A549 (cell line): ENCODE results near the gene GNLY.

Experiments
- CEBPB ChIP-seq, 2 experiments: fragments of >200 bp in 1 of 2; sonication (Bioruptor Twin) in 1 of 2; formaldehyde crosslinking in 1 of 2; IDR thresholded peaks; 2 replicates each; pipeline ENCODE4 v1.6.1; 2012 to 2016
- CTCF ChIP-seq: fragments of >200 bp; sonication (Bioruptor Twin); formaldehyde crosslinking; IDR thresholded peaks from 3 replicates; pipeline ENCODE4 v1.5.1; 2016
- EP300 ChIP-seq, 2 experiments: fragments of >200 bp; sonication (Bioruptor Twin); formaldehyde crosslinking; IDR thresholded peaks; 2 replicates in 1 of 2; 3 replicates in 1 of 2; pipeline ENCODE4 v1.6.1; 2016 to 2017
- FOSL2 ChIP-seq, 2 experiments: fragments of 450-650 bp in 1 of 2; fragments of >200 bp in 1 of 2; sonication (Bioruptor Twin) in 1 of 2; formaldehyde crosslinking; IDR thresholded peaks; 2 replicates each; pipeline versions ENCODE4 v1.5.0 to v1.6.1; 2016 to 2020; ENCODE audit warnings: mild to moderate bottlenecking in 1 of 2, moderate library complexity in 1 of 2
- JUN ChIP-seq, 2 experiments: fragments of >200 bp; sonication (Bioruptor Twin); formaldehyde crosslinking; IDR thresholded peaks; 2 replicates in 1 of 2; 3 replicates in 1 of 2; pipeline ENCODE4 v1.6.1; 2016 to 2017
- POLR2A ChIP-seq: IDR thresholded peaks from 2 replicates; pipeline ENCODE4 v1.6.1; 2012; ENCODE audit warnings: mild to moderate bottlenecking, low read length
- REST ChIP-seq: fragments of 200-600 bp; sonication (generic); IDR thresholded peaks from 2 replicates; pipeline ENCODE4 v1.6.1; 2016; ENCODE audit warnings: antibody characterized with exemption, mild to moderate bottlenecking, moderate library complexity
- RNF2 ChIP-seq: fragments of 200-600 bp; sonication (generic); IDR thresholded peaks from 2 replicates; pipeline ENCODE4 v1.6.1; 2016; ENCODE audit warnings: low read depth, mild to moderate bottlenecking, antibody characterized with exemption, moderate library complexity, borderline replicate concordance
- ZFP36 ChIP-seq: fragments of 450-650 bp; IDR thresholded peaks from 2 replicates; pipeline ENCODE4 v1.6.1; 2014; ENCODE audit warnings: borderline replicate concordance; ENCODE audit not compliant: partially characterized antibody

- TF ChIP-seq REST, result no peak
- no peak for TF ChIP-seq CTCF
- TF ChIP-seq ZFP36, result no peak
- no peak for TF ChIP-seq POLR2A
- no peak for TF ChIP-seq CEBPB (IDR thresholded peaks at IDR 0.05)
- no peak for TF ChIP-seq EP300 (IDR thresholded peaks at IDR 0.05)
- TF ChIP-seq FOSL2 (IDR thresholded peaks at IDR 0.05), result no peak
- no peak for TF ChIP-seq FOSL2 (CRISPR knock-in tag; IDR thresholded peaks at IDR 0.05)
- no peak for TF ChIP-seq RNF2
- no peak for TF ChIP-seq JUN (IDR thresholded peaks at IDR 0.05)
Measured at GRCh38 chr2:85741211-85741832, 47.2 kb downstream of the GNLY start.
